AG09319 (cell line): ENCODE results near the gene HNRNPF.
A peak's percentile ranks its signal among the peaks of the same experiment; 100 is the strongest.

Source experiments
- DNase-seq: peaks from one replicate; pipeline ENCODE4 v3.0.0-alpha.2; 2010; ENCODE audit warnings: low read depth; ENCODE audit errors: extremely low read depth
- CTCF ChIP-seq: IDR thresholded peaks from 2 replicates; pipeline ENCODE4 v1.5.1; 2011; ENCODE audit warnings: low read depth, mild to moderate bottlenecking, inconsistent platforms, low read length, moderate library complexity

HNRNPF gene

GRCh38 chr10:43371418-43371817, 37.6 kb downstream of the HNRNPF start, which contains the start of gene FXYD4:
FXYD4 (plus strand) TSS chr10:43371636; CDS start chr10:43373747, 2,111 bp downstream.
- TF ChIP-seq CTCF = no peak
- no peak for DNase-seq

- no peak for DNase-seq
- TF ChIP-seq CTCF = no peak
Observed at GRCh38 chr10:43370671-43371215, 38.2 kb downstream of the HNRNPF start.

GRCh38 chr10:43369921-43370320, 39.1 kb downstream of the HNRNPF start:
- DNase-seq = no peak
- no peak for TF ChIP-seq CTCF

GRCh38 chr10:43365001-43365400, 44.0 kb downstream of the HNRNPF start:
- no peak for TF ChIP-seq CTCF
- no peak for DNase-seq

GRCh38 chr10:43362191-43362839, 46.7 kb downstream of the HNRNPF start:
- TF ChIP-seq CTCF = peak; percentile 31
- peak; percentile 32 for DNase-seq

- TF ChIP-seq CTCF = no peak
- DNase-seq = no peak
Observed at GRCh38 chr10:43361547-43362190, 47.3 kb downstream of the HNRNPF start.

- TF ChIP-seq CTCF = no peak
- DNase-seq = no peak
Observed at GRCh38 chr10:43360086-43360485, 48.9 kb downstream of the HNRNPF start.
